Bronchial smooth muscle cell (primary cell): ENCODE data around the gene DSC2. TPM values are rescaled to one million over a fixed set of nuclear protein-coding genes. Genes with fewer than 3 reads are reported as not detected.

Experiments
- total RNA-seq: library from RNA; depleted of rRNA; stranded (reverse); fragments of >200 nt; gene quantifications from 2 replicates; pipeline ENCODE4 v1.2.1, GENCODE V29; 2014

The DSC2 gene
- under 0.01 and 0.09 TPM in 2 replicates for total RNA-seq

DNA sequence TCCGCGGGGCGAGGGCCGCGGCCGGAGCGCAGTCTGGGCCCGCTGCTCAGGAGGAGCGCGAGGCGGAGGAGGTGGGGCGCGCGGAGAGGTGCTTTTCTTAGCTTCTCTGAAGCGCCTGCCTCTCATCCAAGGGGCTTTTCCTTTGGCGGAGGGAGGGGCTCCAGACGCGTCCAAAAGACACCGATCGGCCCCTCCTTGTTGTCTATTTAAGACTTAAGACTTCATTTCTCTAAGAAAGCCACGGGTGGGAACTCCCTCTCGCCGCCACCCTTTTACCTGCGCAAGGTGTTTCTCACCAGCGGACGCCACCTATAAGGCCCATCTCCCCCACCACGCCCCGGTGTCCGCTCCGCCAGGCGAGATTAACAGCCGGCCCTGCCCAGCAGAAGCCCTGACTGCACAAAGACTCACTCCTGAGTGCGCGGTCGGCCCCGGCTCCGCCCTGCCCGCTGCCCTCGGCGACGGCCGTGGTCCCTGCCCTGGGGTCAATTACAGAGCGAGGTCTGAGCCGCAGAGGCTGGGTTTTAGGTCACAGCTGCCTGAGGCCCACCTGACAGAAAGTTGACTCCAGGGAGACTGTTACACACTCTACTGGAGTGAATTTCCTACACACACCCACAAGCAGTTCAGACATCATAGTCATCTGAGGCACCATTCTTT lies at the start of gene DSC2:
TSS of gene DSC2 (minus strand) at position 397 of the 660 bp plus-strand sequence. CDS start 450 bp downstream, outside the sequence.

GRCh38 chr18:31042406-31043181 lies 59.6 kb downstream of the DSC2 start, which contains the start of gene DSC3:
Gene DSC3, minus strand, starts transcription at chr18:31042742. Its CDS starts 82 bp downstream, at chr18:31042660.

Other genes with a start within 250 kb of the DSC2 start
- gene DSC3, start 59.7 kb downstream of the DSC2 start, total RNA-seq, result under 0.01 and 0.09 TPM in 2 replicates
- gene DSC1, start 60.4 kb upstream of the DSC2 start, total RNA-seq, result not detected in 2 replicates
- gene DSG1, start 215.7 kb upstream of the DSC2 start, total RNA-seq, result not detected in 2 replicates